HepG2 (cell line): ENCODE measurements around the gene CHRNB4. TPM values are rescaled to one million over a fixed set of nuclear protein-coding genes. Genes with fewer than 3 reads are reported as not detected.

Source experiments
- ATAC-seq: fragments of 200-7000 bp; cut with Tn5 transposase; 3 replicates; pipeline ENCODE4 v1.9.1; 2020; ENCODE audit warnings: mild to moderate bottlenecking, moderate library complexity
- BruUV-seq: library from RNA; stranded (reverse); fragments of 400-500 nt; replicated peaks from 2 replicates; lab custom pipeline; 2021; lab: Mats Ljungman, UMichigan
- CTCF ChIA-PET: fragments of 300-600 bp; formaldehyde crosslinking; extraction: SDS; loops from one replicate; lab custom pipeline; 2021; ENCODE audit warnings: low total read pairs, inconsistent platforms, low intra/inter-chr PET ratio; lab: Yijun Ruan, JAX
- POLR2A ChIA-PET: fragments of 350-600 bp; sonication (Branson Sonifier 250); formaldehyde crosslinking; loops from one replicate; lab custom pipeline; 2020; ENCODE audit warnings: antibody characterized with exemption, inconsistent platforms; lab: Yijun Ruan, JAX
- DNase-seq: peaks from one replicate; pipeline ENCODE4 v3.0.0-alpha.2; 2015; ENCODE audit warnings: low spot score
- FAIRE-seq: peaks from 3 replicates; lab custom pipeline; 2011; peaks lifted over from hg19 to GRCh38; lab: Jason Lieb, UNC
- H2AFZ ChIP-seq: one replicate; pipeline ENCODE4 v1.6.1; 2011; ENCODE audit warnings: low read length, inconsistent platforms
- H3K27ac ChIP-seq: fragments of 300-600 bp; 3 replicates; pipeline ENCODE4 v1.8.0; 2011; ENCODE audit warnings: mixed run types, mild to moderate bottlenecking, mixed read lengths, low read length, inconsistent platforms; ENCODE audit not compliant: insufficient read depth; ENCODE audit errors: extremely low read length
- H3K27me3 ChIP-seq, 2 experiments: fragments of 200-600 bp in 1 of 2; 2 replicates in 1 of 2; 3 replicates in 1 of 2; pipeline versions ENCODE4 v1.6.0 to v1.8.0; 2011; ENCODE audit warnings: low read length in 2 of 2, mild to moderate bottlenecking in 2 of 2, moderate library complexity in 2 of 2, inconsistent platforms in 1 of 2; ENCODE audit not compliant: insufficient read depth in 2 of 2, control insufficient read depth in 1 of 2
- H3K36me3 ChIP-seq, 2 experiments: fragments of 200-600 bp in 1 of 2; replicated peaks in 1 of 2; 2 replicates in 1 of 2; 3 replicates in 1 of 2; pipeline versions ENCODE4 v1.5.1 to v1.8.0; 2011; ENCODE audit warnings: low read length in 2 of 2, inconsistent platforms in 1 of 2; ENCODE audit not compliant: insufficient read depth in 2 of 2, control insufficient read depth in 1 of 2
- H3K4me1 ChIP-seq: 2 replicates; pipeline ENCODE4 v1.5.1; 2012; ENCODE audit warnings: low read length, inconsistent platforms; ENCODE audit not compliant: insufficient read depth
- H3K4me2 ChIP-seq: 2 replicates; pipeline ENCODE4 v1.6.0; 2011; ENCODE audit warnings: low read depth, low read length, inconsistent platforms
- H3K4me3 ChIP-seq, 3 experiments: fragments of 200-600 bp in 1 of 3; sonication (generic), shearing (Covaris generic) in 1 of 3; replicated peaks in 1 of 3; 2 replicates each; pipeline ENCODE4 v1.5.1; 2011 to 2016; ENCODE audit warnings: low read length in 3 of 3, inconsistent platforms in 2 of 3, low read depth in 2 of 3, mild to moderate bottlenecking in 2 of 3, control low read depth in 1 of 3, mixed read lengths in 1 of 3; ENCODE audit not compliant: insufficient read depth in 1 of 3
- H3K79me2 ChIP-seq: one replicate; pipeline ENCODE4 v1.6.1; 2011; ENCODE audit warnings: low read length, inconsistent platforms; ENCODE audit not compliant: insufficient read depth
- H3K9ac ChIP-seq: 2 replicates; pipeline ENCODE4 v1.6.0; 2011; ENCODE audit warnings: mild to moderate bottlenecking, low read depth, low read length, inconsistent platforms; ENCODE audit not compliant: insufficient read depth
- H3K9me3 ChIP-seq: 2 replicates; pipeline ENCODE4 v1.5.1; 2012; ENCODE audit warnings: mild to moderate bottlenecking, low read length
- H4K20me1 ChIP-seq: 2 replicates; pipeline ENCODE4 v1.6.0; 2011; ENCODE audit warnings: inconsistent platforms, mild to moderate bottlenecking, low read length, moderate library complexity; ENCODE audit not compliant: insufficient read depth
- EHMT2 ChIP-seq: fragments of 200-600 bp; sonication (generic); IDR thresholded peaks from 2 replicates; pipeline ENCODE4 v1.7.0; 2017; ENCODE audit warnings: antibody characterized with exemption, low read depth, low read length, borderline replicate concordance
- FOXP4 ChIP-seq: sonication (generic); formaldehyde crosslinking; IDR thresholded peaks from 2 replicates; pipeline ENCODE4 v1.4.0; 2020; ENCODE audit warnings: missing genetic modification reagents
- MIXL1 ChIP-seq: IDR thresholded peaks from 2 replicates; pipeline ENCODE4 v1.6.1; 2016
- NFIB ChIP-seq: sonication (generic); formaldehyde crosslinking; IDR thresholded peaks from 2 replicates; pipeline ENCODE4 v1.9.0; 2021; ENCODE audit warnings: missing genetic modification reagents, mild to moderate bottlenecking, borderline replicate concordance
- PHF5A ChIP-seq: IDR thresholded peaks from one replicate; pipeline ENCODE4 v1.6.1; 2018; ENCODE audit warnings: low read depth, missing genetic modification reagents; ENCODE audit not compliant: unreplicated experiment
- RARG ChIP-seq: sonication (generic); formaldehyde crosslinking; IDR thresholded peaks from 2 replicates; pipeline ENCODE4 v1.4.0; 2020; ENCODE audit warnings: low read depth, mild to moderate bottlenecking, missing genetic modification reagents
- REL ChIP-seq: sonication (generic); formaldehyde crosslinking; conservative IDR thresholded peaks from 2 replicates; pipeline ENCODE4 v1.8.0; 2022; ENCODE audit warnings: mild to moderate bottlenecking, missing genetic modification reagents, moderate library complexity
- SKI ChIP-seq: fragments of 450-650 bp; IDR thresholded peaks from one replicate; pipeline ENCODE4 v1.6.1; 2018; ENCODE audit warnings: mild to moderate bottlenecking; ENCODE audit not compliant: partially characterized antibody
- ZHX1 ChIP-seq: sonication (generic); formaldehyde crosslinking; IDR thresholded peaks from 2 replicates; pipeline ENCODE4 v1.8.1; 2022; ENCODE audit warnings: low read depth, mild to moderate bottlenecking, missing genetic modification reagents
- ZNF350 ChIP-seq: sonication (generic); formaldehyde crosslinking; IDR thresholded peaks from 2 replicates; pipeline ENCODE4 v1.4.0; 2020; ENCODE audit warnings: mild to moderate bottlenecking, low read depth, missing genetic modification reagents, borderline replicate concordance
- ZNF44 ChIP-seq: sonication (generic); formaldehyde crosslinking; IDR thresholded peaks from 2 replicates; pipeline ENCODE4 v1.5.1; 2020; ENCODE audit warnings: mild to moderate bottlenecking, missing genetic modification reagents
- ZNF580 ChIP-seq: IDR thresholded peaks from 2 replicates; pipeline ENCODE4 v1.6.1; 2016; ENCODE audit warnings: low read depth, borderline replicate concordance
- ZNF737 ChIP-seq: sonication (generic); formaldehyde crosslinking; IDR thresholded peaks from 2 replicates; pipeline ENCODE4 v1.5.0; 2020; ENCODE audit warnings: missing genetic modification reagents, mild to moderate bottlenecking, borderline replicate concordance
- ZNF879 ChIP-seq: sonication (generic); formaldehyde crosslinking; IDR thresholded peaks from 2 replicates; pipeline ENCODE4 v1.8.1; 2023; ENCODE audit warnings: missing genetic modification reagents
- ZNF883 ChIP-seq: sonication (generic); formaldehyde crosslinking; IDR thresholded peaks from 2 replicates; pipeline ENCODE4 v1.5.1; 2020; ENCODE audit warnings: mild to moderate bottlenecking, missing genetic modification reagents; ENCODE audit errors: not compliant biosample characterization
- WGBS: methylation state at CpG from one replicate; pipeline ENCODE4 v1.1.6; 2017; ENCODE audit warnings: low lambda C conversion rate; 5-methylcytosine and 5-hydroxymethylcytosine counted together
- in situ Hi-C: cut with HindIII; loops from 2 replicates; pipeline ENCODE4 v1.10.0; 2017; ENCODE audit warnings: low pct_unique_long_range_greater_than_20kb; ENCODE audit not compliant: extremely low pct_ligation_motif_present
- intact Hi-C: fragments of 100-400 bp; cut with micrococcal nuclease; formaldehyde crosslinking; loops from one replicate; pipeline ENCODE4 v1.10.0; 2022; ENCODE audit not compliant: unreplicated experiment
- polyA plus RNA-seq, 8 experiments: library from polyadenylated mRNA; depleted of rRNA in 3 of 8; stranded (reverse) in 7 of 8; unstranded in 1 of 8; fragments of >200 nt; fragmentation: Illumina TruSeq in 4 of 8; extraction: Trizol in 4 of 8; gene quantifications; 2 replicates each; pipeline versions ENCODE4 v1.2.1 to v1.2.3, GENCODE V29; 2011 to 2016; ENCODE audit warnings: low read depth in 4 of 8, missing spikeins in 1 of 8, mixed read lengths in 1 of 8; ENCODE audit not compliant: insufficient read depth in 1 of 8
- total RNA-seq, 5 experiments: library from RNA; depleted of rRNA; stranded (reverse); fragments of >200 nt; fragmentation: Illumina TruSeq; extraction: Trizol; gene quantifications; 2 replicates each; pipeline ENCODE4 v1.2.3, GENCODE V29; 2016; ENCODE audit warnings: low read depth in 1 of 5

The CHRNB4 gene
- total and polyA plus RNA-seq, 2 of the 13 experiments (the other 11 are each of a cell fraction or from before 2014, with no cell fraction given) = not detected

- no peak overlapping the region for H3K4me2 ChIP-seq
- no peak overlapping the region for H3K27ac ChIP-seq
- in situ Hi-C loops (no loop called here), intact Hi-C loops (no loop called here)
- no peak for ATAC-seq
- H3K27me3 ChIP-seq = peaks cover 0 to 3% of the 10 kb centered on the region in 2 experiments; a peak in 1 of 5 replicates
- no TSS peak for BruUV-seq
- H3K4me3 ChIP-seq = no peak overlapping the region
- H3K9ac ChIP-seq = no peak overlapping the region
- H3K36me3 ChIP-seq = no peaks in the 10 kb centered on the region
- ChIA-PET POLR2A (no interaction called here), CTCF (no interaction called here)
- TF ChIP-seq ZHX1 (CRISPR knock-in tag) (no peak), ZNF883 (CRISPR knock-in tag) (no peak), ZNF879 (CRISPR knock-in tag) (no peak), SKI (no peak), ZNF350 (CRISPR knock-in tag) (no peak), ZNF737 (CRISPR knock-in tag) (no peak)
- H3K79me2 ChIP-seq = no peaks in the 10 kb centered on the region
- no peaks in the 10 kb centered on the region for H4K20me1 ChIP-seq
- H3K4me1 ChIP-seq = peaks cover 10% of the 10 kb centered on the region
- FAIRE-seq = no peak
- no peak overlapping the region for H2AFZ ChIP-seq
- DNase-seq = no peak
- H3K9me3 ChIP-seq = no peaks in the 10 kb centered on the region
Observed at GRCh38 chr15:78658823-78659222, 17.8 kb upstream of the CHRNB4 start.

GRCh38 chr15:78654272-78654671, 13.3 kb upstream of the CHRNB4 start:
- FAIRE-seq (no peak), ATAC-seq (no peak), DNase-seq (no peak)
- WGBS = 27% methylated on average over 4 of the region's 4 CpGs
- H3K9ac ChIP-seq = no peak overlapping the region
- no peak overlapping the region for H2AFZ ChIP-seq
- no peaks in the 10 kb centered on the region for H3K36me3 ChIP-seq
- H3K4me3 ChIP-seq = no peak overlapping the region
- H3K9me3 ChIP-seq = no peaks in the 10 kb centered on the region
- no peaks in the 10 kb centered on the region for H3K4me1 ChIP-seq
- no TSS peak for BruUV-seq
- POLR2A ChIA-PET = no interaction called here
- H3K4me2 ChIP-seq = no peak overlapping the region
- peaks cover 3 to 11% of the 10 kb centered on the region in 2 experiments; a peak in 2 of 5 replicates for H3K27me3 ChIP-seq
- H4K20me1 ChIP-seq = no peaks in the 10 kb centered on the region
- CTCF ChIA-PET = no interaction called here
- no peak overlapping the region for H3K27ac ChIP-seq
- H3K79me2 ChIP-seq = no peaks in the 10 kb centered on the region
- intact Hi-C loops = no loop called here
- in situ Hi-C loops = no loop called here
- TF ChIP-seq EHMT2 (no peak), ZNF44 (CRISPR knock-in tag) (no peak), REL (CRISPR knock-in tag) (no peak), MIXL1 (CRISPR knock-in tag) (no peak), FOXP4 (CRISPR knock-in tag) (no peak), NFIB (CRISPR knock-in tag) (no peak), ZNF580 (no peak), PHF5A (CRISPR knock-in tag) (no peak), RARG (CRISPR knock-in tag) (no peak)
